ENCODE measurements around the gene IRX4. TPM values are rescaled to one million over a fixed set of nuclear protein-coding genes. Genes with fewer than 3 reads are reported as not detected.

Gene IRX4
- total RNA-seq, 1 donor from 2014 or later: 18.6 TPM

GRCh38 chr5:1858436-1858835 is 24.3 kb downstream of the IRX4 start:
- no peak for DNase-seq
- Histone ChIP-seq H3K9me3 (replicated peaks) (no peaks in the 10 kb centered on the region), H3K36me3 (no peaks in the 10 kb centered on the region), H3K27me3 (ENCODE audit: low read depth) (peaks cover 30% of the 10 kb centered on the region), H3K4me1 (peaks cover 22% of the 10 kb centered on the region), H3K27ac (replicated peaks) (no peak overlapping the region), H3K4me3 (no peak overlapping the region)
- TF ChIP-seq CTCF (IDR thresholded peaks at IDR 0.05; ENCODE audit: borderline replicate concordance): no peak
- intact Hi-C loops (cut with micrococcal nuclease): no loop called here

- peaks cover 25% of the 10 kb centered on the region for H3K4me1 ChIP-seq
- no peak for DNase-seq
- H3K27me3 ChIP-seq (ENCODE audit: low read depth): peaks cover 38% of the 10 kb centered on the region
- intact Hi-C loops (cut with micrococcal nuclease): no loop called here
- H3K4me3 ChIP-seq: no peak overlapping the region
- no peak for TF ChIP-seq CTCF (IDR thresholded peaks at IDR 0.05; ENCODE audit: borderline replicate concordance)
- no peak overlapping the region for H3K27ac ChIP-seq (replicated peaks)
- no peaks in the 10 kb centered on the region for H3K36me3 ChIP-seq
- no peaks in the 10 kb centered on the region for H3K9me3 ChIP-seq (replicated peaks)
Measured at GRCh38 chr5:1857256-1857600, 25.5 kb downstream of the IRX4 start.

- peaks cover 43% of the 10 kb centered on the region for H3K27me3 ChIP-seq (ENCODE audit: low read depth)
Measured at GRCh38 chr5:1856596-1857255, 26.0 kb downstream of the IRX4 start.

GRCh38 chr5:1855596-1855995 is 27.1 kb downstream of the IRX4 start:
- H3K36me3 ChIP-seq: no peaks in the 10 kb centered on the region
- DNase-seq: no peak
- H3K4me3 ChIP-seq: no peak overlapping the region
- no peak for TF ChIP-seq CTCF (IDR thresholded peaks at IDR 0.05; ENCODE audit: borderline replicate concordance)
- H3K9me3 ChIP-seq (replicated peaks): no peaks in the 10 kb centered on the region
- H3K27ac ChIP-seq (replicated peaks): no peak overlapping the region
- intact Hi-C loops (cut with micrococcal nuclease): no loop called here
- peaks cover 50% of the 10 kb centered on the region for H3K27me3 ChIP-seq (ENCODE audit: low read depth)
- peaks cover 16% of the 10 kb centered on the region for H3K4me1 ChIP-seq

More at GRCh38 chr5:1856596-1857255, 26.0 kb downstream of the IRX4 start:
- peaks cover 26% of the 10 kb centered on the region for H3K4me1 ChIP-seq
- DNase-seq: no peak
- TF ChIP-seq CTCF (IDR thresholded peaks at IDR 0.05; ENCODE audit: borderline replicate concordance): no peak
- no peak overlapping the region for H3K27ac ChIP-seq (replicated peaks)
- H3K9me3 ChIP-seq (replicated peaks): no peaks in the 10 kb centered on the region
- no peak overlapping the region for H3K4me3 ChIP-seq
- intact Hi-C loops (cut with micrococcal nuclease): no loop called here
- no peaks in the 10 kb centered on the region for H3K36me3 ChIP-seq

- intact Hi-C loops (cut with micrococcal nuclease): no loop called here
- H3K36me3 ChIP-seq: no peaks in the 10 kb centered on the region
- no peak for TF ChIP-seq CTCF (IDR thresholded peaks at IDR 0.05; ENCODE audit: borderline replicate concordance)
- no peak overlapping the region for H3K27ac ChIP-seq (replicated peaks)
- H3K4me3 ChIP-seq: no peak overlapping the region
- DNase-seq: no peak
- no peaks in the 10 kb centered on the region for H3K9me3 ChIP-seq (replicated peaks)
- peaks cover 10% of the 10 kb centered on the region for H3K4me1 ChIP-seq
- H3K27me3 ChIP-seq (ENCODE audit: low read depth): peaks cover 55% of the 10 kb centered on the region
Measured at GRCh38 chr5:1855075-1855474, 27.6 kb downstream of the IRX4 start.
